CD4-positive, CD25-positive, alpha-beta regulatory T cell (primary cell): Measurements from ENCODE around the gene RASGRF2. TPM values are rescaled to one million over a fixed set of nuclear protein-coding genes. Genes with fewer than 3 reads are reported as not detected.

Experiments used
- ATAC-seq, 2 donors: fragments of 150-1000 bp; cut with Tn5 transposase; one replicate each; pipeline ENCODE4 v1.10.0; 2021; ENCODE audit warnings: low read depth in 2 of 2, moderate number of reproducible peaks in 2 of 2, moderate library complexity in 1 of 2
- DNase-seq, 3 donors: peaks; one replicate each; pipeline versions ENCODE4 v3.0.0 to v3.0.0-alpha.2; 2012 to 2022; ENCODE audit warnings: mixed read lengths in 1 of 3
- H3K27ac ChIP-seq: one replicate; pipeline ENCODE4 v1.7.0; 2013; ENCODE audit warnings: mild to moderate bottlenecking, low read length; ENCODE audit not compliant: insufficient read depth, poor library complexity, severe bottlenecking
- H3K27me3 ChIP-seq: one replicate; pipeline ENCODE4 v1.7.0; 2013; ENCODE audit warnings: low read length; ENCODE audit not compliant: control insufficient read depth, insufficient read depth
- H3K36me3 ChIP-seq: one replicate; pipeline ENCODE4 v1.7.0; 2013; ENCODE audit warnings: mild to moderate bottlenecking, low read length, moderate library complexity; ENCODE audit not compliant: control insufficient read depth, insufficient read depth
- H3K4me1 ChIP-seq: 2 replicates; pipeline ENCODE4 v1.7.0; 2013; ENCODE audit warnings: mild to moderate bottlenecking, low read length; ENCODE audit not compliant: insufficient read depth, control insufficient read depth, poor library complexity, severe bottlenecking
- H3K4me3 ChIP-seq: one replicate; pipeline ENCODE4 v1.7.0; 2013; ENCODE audit warnings: low read depth, mild to moderate bottlenecking, low read length, moderate library complexity
- H3K9me3 ChIP-seq, 2 experiments: 1 replicate in 1 of 2; 2 replicates in 1 of 2; pipeline ENCODE4 v1.7.0; 2013; ENCODE audit warnings: low read length in 2 of 2, mild to moderate bottlenecking in 1 of 2, moderate library complexity in 1 of 2; ENCODE audit not compliant: control insufficient read depth in 2 of 2
- H3K27ac Mint-ChIP-seq, 3 donors: one replicate each; pipeline ENCODE4 v1.8.0; 2020 to 2022; ENCODE audit warnings: mild to moderate bottlenecking in 3 of 3, mixed read lengths in 3 of 3, moderate library complexity in 2 of 3
- H3K27me3 Mint-ChIP-seq: one replicate; pipeline ENCODE4 v1.8.0; 2022; ENCODE audit warnings: mild to moderate bottlenecking, mixed read lengths
- H3K36me3 Mint-ChIP-seq: one replicate; pipeline ENCODE4 v1.8.0; 2020; ENCODE audit warnings: mixed read lengths
- H3K4me1 Mint-ChIP-seq, 4 donors: one replicate each; pipeline ENCODE4 v1.8.0; 2020 to 2022; ENCODE audit warnings: mixed read lengths in 4 of 4, mild to moderate bottlenecking in 1 of 4
- H3K4me3 Mint-ChIP-seq, 4 donors: one replicate each; pipeline ENCODE4 v1.8.0; 2020 to 2022; ENCODE audit warnings: mild to moderate bottlenecking in 4 of 4, mixed read lengths in 4 of 4, moderate library complexity in 3 of 4
- H3K9me3 Mint-ChIP-seq, 7 donors: one replicate each; pipeline ENCODE4 v1.8.0; 2020 to 2022; ENCODE audit warnings: mixed read lengths in 7 of 7, mild to moderate bottlenecking in 3 of 7, moderate library complexity in 2 of 7
- polyA plus RNA-seq, 4 donors: library from polyadenylated mRNA; unstranded; fragments of 300-500 nt; fragmentation: Illumina TruSeq; gene quantifications; one replicate each; pipeline ENCODE4 v1.2.3, GENCODE V29; 2021
- total RNA-seq: library from RNA; stranded (reverse); gene quantifications from one replicate; pipeline ENCODE4 v1.2.3, GENCODE V29; 2022

The RASGRF2 gene, protein sequence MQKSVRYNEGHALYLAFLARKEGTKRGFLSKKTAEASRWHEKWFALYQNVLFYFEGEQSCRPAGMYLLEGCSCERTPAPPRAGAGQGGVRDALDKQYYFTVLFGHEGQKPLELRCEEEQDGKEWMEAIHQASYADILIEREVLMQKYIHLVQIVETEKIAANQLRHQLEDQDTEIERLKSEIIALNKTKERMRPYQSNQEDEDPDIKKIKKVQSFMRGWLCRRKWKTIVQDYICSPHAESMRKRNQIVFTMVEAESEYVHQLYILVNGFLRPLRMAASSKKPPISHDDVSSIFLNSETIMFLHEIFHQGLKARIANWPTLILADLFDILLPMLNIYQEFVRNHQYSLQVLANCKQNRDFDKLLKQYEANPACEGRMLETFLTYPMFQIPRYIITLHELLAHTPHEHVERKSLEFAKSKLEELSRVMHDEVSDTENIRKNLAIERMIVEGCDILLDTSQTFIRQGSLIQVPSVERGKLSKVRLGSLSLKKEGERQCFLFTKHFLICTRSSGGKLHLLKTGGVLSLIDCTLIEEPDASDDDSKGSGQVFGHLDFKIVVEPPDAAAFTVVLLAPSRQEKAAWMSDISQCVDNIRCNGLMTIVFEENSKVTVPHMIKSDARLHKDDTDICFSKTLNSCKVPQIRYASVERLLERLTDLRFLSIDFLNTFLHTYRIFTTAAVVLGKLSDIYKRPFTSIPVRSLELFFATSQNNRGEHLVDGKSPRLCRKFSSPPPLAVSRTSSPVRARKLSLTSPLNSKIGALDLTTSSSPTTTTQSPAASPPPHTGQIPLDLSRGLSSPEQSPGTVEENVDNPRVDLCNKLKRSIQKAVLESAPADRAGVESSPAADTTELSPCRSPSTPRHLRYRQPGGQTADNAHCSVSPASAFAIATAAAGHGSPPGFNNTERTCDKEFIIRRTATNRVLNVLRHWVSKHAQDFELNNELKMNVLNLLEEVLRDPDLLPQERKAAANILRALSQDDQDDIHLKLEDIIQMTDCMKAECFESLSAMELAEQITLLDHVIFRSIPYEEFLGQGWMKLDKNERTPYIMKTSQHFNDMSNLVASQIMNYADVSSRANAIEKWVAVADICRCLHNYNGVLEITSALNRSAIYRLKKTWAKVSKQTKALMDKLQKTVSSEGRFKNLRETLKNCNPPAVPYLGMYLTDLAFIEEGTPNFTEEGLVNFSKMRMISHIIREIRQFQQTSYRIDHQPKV (N-terminal part only)
- 10.3 TPM for total RNA-seq
- 1 to 10 TPM; 3.9 to 9.8 (median 6.7) TPM for polyA plus RNA-seq

DNA sequence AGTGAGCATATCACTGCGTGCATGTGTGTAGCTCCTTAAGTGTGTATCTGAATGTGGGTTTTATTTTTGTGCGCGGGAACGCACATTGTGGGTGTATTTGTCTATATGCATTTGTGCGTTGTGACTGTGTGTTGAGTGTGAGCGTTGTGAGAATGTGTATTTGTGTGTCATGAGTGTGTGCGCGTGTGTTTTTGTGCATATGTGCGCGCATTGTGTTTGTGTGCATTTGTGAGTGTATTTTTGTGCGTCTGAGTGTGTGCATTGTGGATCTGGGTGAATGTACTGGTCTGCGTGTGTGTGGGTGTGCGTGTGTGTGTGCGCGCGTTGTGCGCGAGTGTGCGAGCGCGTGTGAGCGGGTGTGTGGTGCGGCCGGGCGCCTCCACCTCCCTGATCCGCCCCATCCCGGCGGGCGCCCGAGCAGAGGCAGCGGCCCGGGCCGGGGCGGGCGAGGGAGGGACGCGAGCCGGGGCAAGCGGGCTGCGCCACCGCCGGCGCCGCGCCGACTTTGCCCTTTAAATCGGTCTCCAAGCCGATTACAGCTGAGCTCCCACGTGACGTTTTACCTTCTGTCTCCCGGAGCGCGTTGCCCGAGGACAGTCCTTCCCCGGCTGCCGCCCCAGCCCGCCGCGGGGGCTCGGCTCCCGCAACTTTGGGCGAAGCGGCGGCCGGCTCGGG, at the start of gene RASGRF2:
RASGRF2 (plus strand) TSS at position 596 of the 675 bp plus-strand sequence. CDS start 376 bp downstream, outside the sequence.
- Mint-ChIP-seq H3K36me3 (no peaks in the 10 kb centered on the region), H3K9me3 (peaks cover 0 to 1% (median 0%) of the 10 kb centered on the region in 7 donors), H3K27me3 (peaks cover 60% of the 10 kb centered on the region), H3K4me1 (peaks cover 19 to 51% (median 34%) of the 10 kb centered on the region in 4 donors), H3K4me3 (peak within 1 kb of the TSS; percentile 89 to 98 (median 96)), H3K27ac (peak within 1 kb of the TSS; percentile 89 to 96 (median 95))
- DNase-seq (peak; percentile 19 to 53 (median 48)), ATAC-seq (peak; percentile 39 to 46)
- Histone ChIP-seq H3K4me3 (peak within 1 kb of the TSS; percentile 56), H3K27ac (peak within 1 kb of the TSS; percentile 31), H3K36me3 (no peaks in the 10 kb centered on the region), H3K4me1 (peaks cover 16% of the 10 kb centered on the region), H3K27me3 (peaks cover 41% of the 10 kb centered on the region), H3K9me3 (no peaks in the 10 kb centered on the region)

DNA sequence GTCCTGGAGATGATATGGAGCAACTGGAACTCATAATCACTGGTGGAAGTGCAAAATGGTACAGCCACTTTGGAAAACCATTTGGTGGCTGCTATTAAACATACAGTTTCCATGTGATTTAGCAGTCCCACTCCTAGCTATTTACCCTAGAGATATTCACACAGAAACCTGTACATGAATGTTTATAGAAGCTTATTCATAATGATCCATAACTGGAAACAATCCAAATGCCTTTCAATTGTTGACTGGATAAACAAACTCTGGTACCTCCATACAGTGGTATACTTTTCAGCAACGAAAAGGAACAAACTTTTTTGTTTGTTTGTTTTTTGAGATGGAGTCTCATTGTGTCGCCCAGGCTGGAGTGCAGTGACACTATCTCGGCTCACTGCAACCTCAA, 47.7 kb upstream of the RASGRF2 start:
- Mint-ChIP-seq H3K4me1 (peaks cover 0 to 1% (median 0%) of the 10 kb centered on the region in 4 donors), H3K27me3 (no peaks in the 10 kb centered on the region), H3K4me3 (no peak overlapping the region), H3K27ac (no peak overlapping the region), H3K36me3 (no peaks in the 10 kb centered on the region), H3K9me3 (peaks cover 0 to 4% (median 0%) of the 10 kb centered on the region in 7 donors)
- ATAC-seq (no peak), DNase-seq (no peak)
- Histone ChIP-seq H3K36me3 (no peaks in the 10 kb centered on the region), H3K4me1 (no peaks in the 10 kb centered on the region), H3K27me3 (no peaks in the 10 kb centered on the region), H3K27ac (no peak overlapping the region), H3K9me3 (no peaks in the 10 kb centered on the region), H3K4me3 (no peak overlapping the region)

DNA sequence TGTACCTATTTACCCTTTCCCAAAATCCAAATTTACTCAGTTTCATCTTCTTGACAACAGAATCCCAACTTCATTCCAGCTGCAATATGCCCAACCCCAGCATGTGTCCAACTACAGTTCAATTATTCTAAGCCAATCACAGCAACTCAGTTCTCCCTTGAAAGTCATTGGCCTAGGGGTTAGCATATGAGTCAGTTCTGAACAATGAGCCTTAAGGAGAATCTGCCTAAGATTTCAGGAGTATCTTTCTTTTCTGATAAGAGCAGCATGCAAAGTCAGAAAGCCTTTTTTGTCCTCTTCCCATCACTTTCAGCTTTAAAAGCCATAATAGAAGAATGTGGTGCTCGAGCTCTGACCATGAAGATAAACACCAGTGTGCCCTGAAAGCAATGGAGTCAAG, 44.4 kb upstream of the RASGRF2 start:
- Mint-ChIP-seq H3K27ac (no peak overlapping the region), H3K4me1 (peaks cover 0 to 3% (median 0%) of the 10 kb centered on the region in 4 donors), H3K4me3 (no peak overlapping the region), H3K36me3 (no peaks in the 10 kb centered on the region), H3K9me3 (peaks cover 0 to 4% (median 0%) of the 10 kb centered on the region in 7 donors), H3K27me3 (no peaks in the 10 kb centered on the region)
- Histone ChIP-seq H3K27me3 (no peaks in the 10 kb centered on the region), H3K27ac (no peak overlapping the region), H3K4me3 (no peak overlapping the region), H3K4me1 (no peaks in the 10 kb centered on the region), H3K9me3 (no peaks in the 10 kb centered on the region), H3K36me3 (no peaks in the 10 kb centered on the region)
- DNase-seq, result no peak
- no peak for ATAC-seq

DNA sequence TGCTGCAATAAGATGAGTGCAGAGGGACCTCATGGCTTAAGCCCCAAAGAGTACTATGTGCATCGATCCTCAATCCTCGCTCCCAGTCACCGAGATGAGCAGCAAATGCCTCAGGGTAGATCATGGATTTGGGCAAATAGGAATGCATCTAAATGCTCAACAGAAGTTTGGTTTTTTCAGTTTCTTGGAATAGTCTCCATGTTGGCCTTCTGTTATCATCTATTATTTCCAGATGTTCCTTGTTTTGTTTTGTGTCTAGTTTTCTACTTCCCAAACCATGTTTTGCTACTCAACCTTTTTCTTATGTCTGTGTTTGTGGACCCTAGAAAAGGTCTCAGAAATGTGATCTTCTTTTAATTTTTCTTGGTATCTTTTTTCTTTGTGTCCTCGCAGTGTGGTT, 43.5 kb upstream of the RASGRF2 start:
- no peaks in the 10 kb centered on the region for H3K27me3 Mint-ChIP-seq
- peaks cover 0 to 3% (median 0%) of the 10 kb centered on the region in 4 donors for H3K4me1 Mint-ChIP-seq
- H3K9me3 Mint-ChIP-seq, result peaks cover 0 to 4% (median 0%) of the 10 kb centered on the region in 7 donors
- H3K36me3 Mint-ChIP-seq, result no peaks in the 10 kb centered on the region
- DNase-seq (no peak), ATAC-seq (no peak)
- Histone ChIP-seq H3K27me3 (no peaks in the 10 kb centered on the region), H3K4me1 (no peaks in the 10 kb centered on the region), H3K9me3 (no peaks in the 10 kb centered on the region), H3K27ac (no peak overlapping the region), H3K36me3 (no peaks in the 10 kb centered on the region), H3K4me3 (no peak overlapping the region)
- peak overlapping the region in 1 of 3 donors; percentile 27 for H3K27ac Mint-ChIP-seq
- no peak overlapping the region for H3K4me3 Mint-ChIP-seq

DNA sequence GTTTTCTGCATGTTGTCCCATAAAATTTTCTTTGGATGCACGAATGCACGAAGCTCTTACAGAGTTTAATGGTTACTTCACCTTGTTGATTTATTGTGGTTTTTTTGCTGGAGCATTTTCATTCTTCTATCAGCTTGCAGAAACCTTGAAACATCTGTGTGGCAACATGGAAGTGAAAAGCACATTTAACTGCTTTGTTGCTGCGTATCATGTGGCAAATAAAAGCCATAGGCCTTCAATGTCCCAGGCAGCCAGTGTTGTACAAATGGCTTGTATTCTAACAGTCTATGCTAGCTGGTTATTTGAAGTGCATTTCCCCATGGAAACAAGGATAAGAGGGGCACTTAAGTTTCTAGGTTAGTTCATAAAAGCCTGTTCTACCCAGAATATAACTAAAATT, 42.5 kb upstream of the RASGRF2 start:
- Mint-ChIP-seq H3K4me3 (no peak overlapping the region), H3K36me3 (no peaks in the 10 kb centered on the region), H3K4me1 (peaks cover 0 to 3% (median 0%) of the 10 kb centered on the region in 4 donors), H3K27ac (no peak overlapping the region), H3K9me3 (peaks cover 0 to 2% (median 0%) of the 10 kb centered on the region in 7 donors), H3K27me3 (no peaks in the 10 kb centered on the region)
- no peaks in the 10 kb centered on the region for H3K36me3 ChIP-seq
- no peak overlapping the region for H3K4me3 ChIP-seq
- no peak overlapping the region for H3K27ac ChIP-seq
- ATAC-seq (no peak), DNase-seq (no peak)
- H3K27me3 ChIP-seq, result no peaks in the 10 kb centered on the region
- no peaks in the 10 kb centered on the region for H3K4me1 ChIP-seq
- H3K9me3 ChIP-seq, result no peaks in the 10 kb centered on the region

DNA sequence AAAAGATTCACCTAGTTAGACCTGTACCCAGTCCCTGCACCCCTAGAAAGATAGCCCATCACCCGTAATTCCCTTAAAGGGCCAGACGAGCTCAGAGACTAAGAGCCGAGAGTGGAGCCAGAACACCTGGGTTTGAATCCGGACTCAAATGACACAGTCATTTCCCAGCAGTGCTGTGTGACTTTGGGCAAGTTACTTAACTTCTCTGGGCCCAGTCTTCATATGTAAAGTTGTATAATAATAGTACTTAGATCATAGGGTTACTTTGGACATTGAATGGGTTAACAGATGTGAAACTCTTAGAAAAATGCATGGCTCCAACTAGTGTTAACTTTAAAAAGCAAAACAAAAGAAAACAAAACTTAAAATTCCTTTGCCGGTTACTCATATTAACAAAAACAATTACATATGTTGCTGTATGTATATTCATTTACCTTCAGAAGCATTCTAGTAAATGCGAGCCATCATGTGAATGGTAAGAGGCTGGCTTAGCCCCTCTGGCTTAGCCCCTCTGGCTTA, 40.4 kb upstream of the RASGRF2 start:
- Mint-ChIP-seq H3K36me3 (no peaks in the 10 kb centered on the region), H3K4me3 (no peak overlapping the region), H3K9me3 (peaks cover 0 to 2% (median 0%) of the 10 kb centered on the region in 7 donors), H3K4me1 (peaks cover 0 to 3% (median 0%) of the 10 kb centered on the region in 4 donors), H3K27me3 (peaks cover 3% of the 10 kb centered on the region), H3K27ac (no peak overlapping the region)
- no peaks in the 10 kb centered on the region for H3K36me3 ChIP-seq
- H3K9me3 ChIP-seq, result no peaks in the 10 kb centered on the region
- H3K27ac ChIP-seq, result no peak overlapping the region
- DNase-seq (no peak), ATAC-seq (no peak)
- no peak overlapping the region for H3K4me3 ChIP-seq
- H3K4me1 ChIP-seq, result no peaks in the 10 kb centered on the region
- no peaks in the 10 kb centered on the region for H3K27me3 ChIP-seq
